Muscle layer of duodenum (tissue), 2 donors: ENCODE data around the gene UNC5B.

Experiments used
- H3K27ac ChIP-seq: one replicate; pipeline ENCODE4 v1.7.0; 2013; ENCODE audit warnings: mild to moderate bottlenecking, low read length
- H3K27me3 ChIP-seq: one replicate; pipeline ENCODE4 v1.7.0; 2013; ENCODE audit warnings: low read depth, mild to moderate bottlenecking, control low read depth, low read length
- H3K36me3 ChIP-seq, 2 donors: one replicate each; pipeline ENCODE4 v1.7.0; 2013; ENCODE audit warnings: low read length in 2 of 2, control low read depth in 1 of 2, mild to moderate bottlenecking in 1 of 2; ENCODE audit not compliant: insufficient read depth in 2 of 2, control insufficient read depth in 1 of 2
- H3K4me1 ChIP-seq, 2 donors: one replicate each; pipeline ENCODE4 v1.7.0; 2013; ENCODE audit warnings: low read length in 2 of 2, mild to moderate bottlenecking in 2 of 2, control low read depth in 1 of 2, moderate library complexity in 1 of 2; ENCODE audit not compliant: insufficient read depth in 2 of 2, control insufficient read depth in 1 of 2
- H3K4me3 ChIP-seq, 2 donors: one replicate each; pipeline ENCODE4 v1.7.0; 2013; ENCODE audit warnings: low read length in 2 of 2, low read depth in 1 of 2, mild to moderate bottlenecking in 1 of 2
- H3K9me3 ChIP-seq, 2 donors: one replicate each; pipeline ENCODE4 v1.7.0; 2013; ENCODE audit warnings: low read length in 2 of 2, control low read depth in 1 of 2, mild to moderate bottlenecking in 1 of 2; ENCODE audit not compliant: control insufficient read depth in 1 of 2
- donor health status: healthy.

Gene UNC5B

GRCh38 chr10:71235808-71236207 lies 23.4 kb downstream of the UNC5B start:
- Histone ChIP-seq H3K4me3 (no peak overlapping the region), H3K4me1 (peaks cover 4 to 13% of the 10 kb centered on the region in 2 donors), H3K9me3 (no peaks in the 10 kb centered on the region), H3K36me3 (no peaks in the 10 kb centered on the region), H3K27ac (no peak overlapping the region), H3K27me3 (no peaks in the 10 kb centered on the region)

DNA sequence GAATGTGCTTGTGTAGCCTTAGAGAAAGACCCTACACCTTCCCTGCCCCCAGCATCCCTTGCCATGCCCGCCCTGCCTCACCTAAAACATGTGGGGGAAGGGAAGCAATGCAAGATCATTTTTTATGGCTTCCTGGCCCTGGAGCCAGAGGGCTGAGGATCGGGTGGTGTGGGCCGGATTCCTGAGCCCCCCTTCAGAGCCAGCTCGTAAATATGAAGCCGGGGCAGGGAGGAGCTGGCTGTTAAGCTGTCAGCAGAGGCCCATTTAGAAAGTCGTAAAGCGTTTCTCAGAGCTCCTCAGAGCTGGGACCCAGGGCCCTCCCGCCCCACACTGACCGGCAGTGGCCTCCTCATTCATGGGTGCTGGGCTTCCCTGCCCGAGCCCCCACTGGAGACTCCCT lies 23.9 kb downstream of the UNC5B start:
- Histone ChIP-seq H3K4me1 (peaks cover 4 to 18% of the 10 kb centered on the region in 2 donors), H3K27ac (no peak overlapping the region)

DNA sequence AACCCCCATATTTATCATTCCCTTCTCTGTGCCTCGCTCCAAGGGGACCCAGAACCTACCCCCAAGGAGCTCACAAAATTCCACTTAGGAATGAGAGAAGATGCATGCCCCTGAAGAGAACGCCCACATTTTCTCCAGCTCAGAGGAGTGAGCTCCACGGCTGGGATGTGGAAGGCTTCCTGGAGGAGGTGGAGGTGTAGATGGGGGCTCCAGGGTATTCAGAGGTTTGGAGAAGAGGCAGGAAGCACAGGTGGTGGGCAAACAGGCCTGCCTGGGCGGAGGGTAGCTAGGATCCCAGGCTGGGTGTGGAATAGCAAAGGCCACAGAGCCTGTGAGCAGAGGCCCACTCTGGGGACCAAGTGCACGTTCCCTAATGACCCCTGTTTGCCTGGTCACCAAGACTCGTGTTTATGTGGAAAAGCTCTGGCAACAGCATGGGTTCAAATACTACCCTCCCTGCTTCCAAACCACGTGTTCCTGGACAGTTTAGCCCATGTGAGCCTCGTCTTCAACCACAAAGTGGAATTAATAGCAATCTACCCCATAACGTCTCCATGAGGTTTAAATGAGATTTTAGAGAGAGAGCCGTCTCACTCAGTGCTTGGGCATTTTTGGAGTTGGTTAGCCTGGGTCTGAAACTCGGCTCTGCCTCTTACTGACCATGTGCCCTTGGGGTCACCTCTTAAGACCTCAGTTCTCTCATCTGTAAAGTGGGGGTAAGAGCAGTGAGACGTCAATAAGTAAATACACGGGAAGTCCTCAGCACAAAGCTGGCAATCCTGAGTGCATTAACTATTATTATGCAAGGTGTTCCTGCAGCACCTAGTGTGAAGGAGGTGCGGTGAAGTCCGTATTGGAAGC lies 24.7 kb downstream of the UNC5B start:
- Histone ChIP-seq H3K36me3 (no peaks in the 10 kb centered on the region), H3K4me1 (peaks cover 4 to 19% of the 10 kb centered on the region in 2 donors), H3K27ac (no peak overlapping the region), H3K27me3 (no peaks in the 10 kb centered on the region), H3K9me3 (no peaks in the 10 kb centered on the region), H3K4me3 (no peak overlapping the region)

More for the DNA sequence above, 23.9 kb downstream of the UNC5B start:
- Histone ChIP-seq H3K27me3 (no peaks in the 10 kb centered on the region), H3K9me3 (no peaks in the 10 kb centered on the region), H3K36me3 (no peaks in the 10 kb centered on the region), H3K4me3 (no peak overlapping the region)

DNA sequence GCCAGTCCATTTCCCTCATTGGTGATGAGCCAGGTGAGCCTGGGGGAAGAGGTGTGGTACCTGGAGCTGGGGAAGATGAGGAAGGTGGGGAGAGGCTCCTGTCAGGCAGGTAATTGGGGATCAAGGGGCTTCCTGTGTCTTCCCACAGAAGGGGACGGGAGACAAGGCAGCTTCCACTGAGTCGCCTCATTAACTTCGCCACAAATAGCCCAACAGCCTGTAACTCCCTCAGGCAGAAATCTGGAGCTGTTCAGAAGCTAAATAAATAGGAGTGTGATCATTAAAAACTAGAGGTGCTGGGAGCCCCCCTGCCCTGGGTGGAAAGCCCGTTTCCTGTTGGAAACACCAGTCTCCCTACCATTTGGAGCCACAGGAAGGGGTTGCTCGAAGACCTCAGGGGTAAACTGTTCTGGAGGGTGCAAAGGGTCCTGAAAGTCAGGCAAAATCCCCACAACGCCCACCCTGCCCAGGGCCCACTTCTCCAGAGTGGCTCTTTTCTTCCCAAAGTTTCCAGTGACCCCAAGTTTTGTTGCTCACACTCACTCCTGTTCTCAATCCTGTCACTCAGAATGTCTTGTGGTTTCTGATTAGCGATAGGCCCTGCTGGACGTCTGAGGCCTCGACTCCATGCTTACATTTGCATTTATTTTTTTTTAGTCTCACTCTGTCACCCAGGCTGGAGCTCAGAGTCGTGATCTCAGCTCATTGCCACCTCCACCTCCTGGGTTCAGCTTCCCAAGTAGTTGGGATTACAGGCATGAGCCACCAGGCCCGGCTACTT lies 25.7 kb downstream of the UNC5B start:
- H3K27me3 ChIP-seq: no peaks in the 10 kb centered on the region
- peaks cover 4 to 19% of the 10 kb centered on the region in 2 donors for H3K4me1 ChIP-seq
- no peak overlapping the region for H3K4me3 ChIP-seq
- no peaks in the 10 kb centered on the region for H3K9me3 ChIP-seq
- H3K36me3 ChIP-seq: no peaks in the 10 kb centered on the region
- no peak overlapping the region for H3K27ac ChIP-seq

- H3K9me3 ChIP-seq: no peaks in the 10 kb centered on the region
- H3K27ac ChIP-seq: no peak overlapping the region
- H3K4me3 ChIP-seq: no peak overlapping the region
- H3K36me3 ChIP-seq: no peaks in the 10 kb centered on the region
- H3K27me3 ChIP-seq: no peaks in the 10 kb centered on the region
- H3K4me1 ChIP-seq: peaks cover 4 to 23% of the 10 kb centered on the region in 2 donors
These were observed 26.3 kb downstream of the UNC5B start for GRCh38 chr10:71238626-71239025.

- Histone ChIP-seq H3K27me3 (no peaks in the 10 kb centered on the region), H3K4me1 (peaks cover 11 to 29% of the 10 kb centered on the region in 2 donors), H3K9me3 (no peaks in the 10 kb centered on the region), H3K4me3 (no peak overlapping the region), H3K36me3 (no peaks in the 10 kb centered on the region), H3K27ac (no peak overlapping the region)
These were observed 27.0 kb downstream of the UNC5B start for GRCh38 chr10:71239131-71239915.

- Histone ChIP-seq H3K27ac (no peak overlapping the region), H3K36me3 (no peaks in the 10 kb centered on the region), H3K27me3 (no peaks in the 10 kb centered on the region), H3K9me3 (no peaks in the 10 kb centered on the region), H3K4me1 (peaks cover 13 to 27% of the 10 kb centered on the region in 2 donors), H3K4me3 (no peak overlapping the region)
These were observed 27.8 kb downstream of the UNC5B start for GRCh38 chr10:71239946-71240795.

DNA sequence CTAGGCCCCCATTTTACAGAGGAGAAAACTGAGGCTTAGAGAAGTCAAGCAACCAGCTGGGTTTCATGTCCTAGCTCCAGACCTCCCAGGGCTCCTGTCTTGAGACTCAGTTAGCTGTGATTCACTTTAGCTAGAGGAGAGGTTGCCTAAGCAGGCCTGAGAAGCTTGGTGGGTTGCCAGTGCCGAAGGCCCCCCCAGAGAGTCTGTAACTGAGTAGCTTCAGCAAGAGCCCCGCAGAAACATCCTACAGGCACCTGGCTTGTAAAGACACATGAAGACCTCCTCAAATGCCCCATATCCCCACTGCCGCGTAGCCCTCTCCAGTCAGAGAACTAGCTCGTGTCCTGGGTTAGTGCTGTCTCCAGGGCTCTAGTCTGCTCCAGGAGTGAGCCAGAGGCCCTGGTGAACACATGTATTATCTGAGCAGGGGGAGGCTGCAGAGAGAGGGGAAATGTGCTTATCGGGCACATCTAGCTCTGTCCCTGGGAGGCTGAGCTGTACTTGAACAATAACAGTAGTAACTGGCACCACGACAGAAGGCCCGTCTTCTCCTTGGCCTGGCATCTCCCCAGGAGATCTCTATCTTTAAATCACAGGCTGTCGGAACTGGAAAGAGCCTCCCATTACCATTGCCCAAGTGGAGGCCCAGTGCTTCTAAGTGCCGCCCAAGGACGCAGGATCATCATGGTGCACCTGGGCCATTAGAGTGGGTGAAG lies 28.9 kb downstream of the UNC5B start:
- no peaks in the 10 kb centered on the region for H3K9me3 ChIP-seq
- no peak overlapping the region for H3K27ac ChIP-seq
- no peak overlapping the region for H3K4me3 ChIP-seq
- no peaks in the 10 kb centered on the region for H3K36me3 ChIP-seq
- H3K4me1 ChIP-seq: peaks cover 11 to 24% of the 10 kb centered on the region in 2 donors
- H3K27me3 ChIP-seq: no peaks in the 10 kb centered on the region

DNA sequence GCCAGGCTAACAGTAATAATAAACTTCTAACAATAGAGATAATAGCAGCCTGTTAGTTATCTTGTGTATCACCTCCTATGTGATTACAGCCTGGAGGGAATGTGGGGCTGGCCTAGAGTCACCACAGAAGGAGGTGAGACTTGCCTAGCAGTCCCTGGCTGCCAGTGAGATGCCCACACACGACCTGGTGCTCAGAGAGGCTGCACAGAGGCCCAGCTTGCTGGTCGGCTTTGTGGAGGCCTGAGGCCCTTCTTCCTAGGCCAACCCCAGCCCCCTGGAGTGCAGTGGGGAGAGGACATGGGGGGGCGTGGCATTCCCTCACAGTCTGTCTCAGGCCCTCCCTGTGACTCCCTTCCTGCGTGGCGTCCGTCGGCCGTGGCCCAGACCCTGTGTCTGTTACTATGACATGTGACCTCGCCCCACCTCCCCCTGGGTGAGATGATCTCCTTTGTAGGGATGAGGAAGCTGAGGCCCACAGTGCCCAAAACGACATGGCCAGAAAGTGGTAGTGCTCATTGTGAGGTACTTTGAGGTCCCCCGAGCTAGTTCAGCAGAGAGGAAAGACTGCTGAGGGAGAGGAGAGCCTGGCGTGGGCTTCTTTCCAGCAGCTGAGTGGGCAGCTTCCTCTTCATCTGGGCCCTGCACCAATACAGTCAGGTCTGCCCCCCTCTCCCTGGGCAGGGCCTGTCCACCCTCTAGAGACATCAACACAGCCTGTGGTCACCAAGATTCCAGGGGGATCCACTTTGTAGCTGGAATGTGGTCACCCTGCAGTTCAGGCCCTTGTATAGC lies 29.7 kb downstream of the UNC5B start:
- H3K27me3 ChIP-seq: no peaks in the 10 kb centered on the region
- H3K9me3 ChIP-seq: no peaks in the 10 kb centered on the region
- H3K27ac ChIP-seq: no peak overlapping the region
- H3K4me3 ChIP-seq: no peak overlapping the region
- peaks cover 11 to 24% of the 10 kb centered on the region in 2 donors for H3K4me1 ChIP-seq
- no peaks in the 10 kb centered on the region for H3K36me3 ChIP-seq
